Measurements from ENCODE around the gene STK38.
A peak's percentile ranks its signal among the peaks of the same experiment; 100 is the strongest.
"Not testable (repeated sequence)": the region's sequence is repeated elsewhere in the genome, so short reads cannot be mapped to it uniquely, and the experiment has no call there.

Gene STK38

GRCh38 chr6:36546920-36547645 is at the start of gene STK38:
TSS of gene STK38 (minus strand) at chr6:36547479. CDS start at chr6:36540202, 7,277 bp downstream.
- peak; percentile 85 for DNase-seq

DNA sequence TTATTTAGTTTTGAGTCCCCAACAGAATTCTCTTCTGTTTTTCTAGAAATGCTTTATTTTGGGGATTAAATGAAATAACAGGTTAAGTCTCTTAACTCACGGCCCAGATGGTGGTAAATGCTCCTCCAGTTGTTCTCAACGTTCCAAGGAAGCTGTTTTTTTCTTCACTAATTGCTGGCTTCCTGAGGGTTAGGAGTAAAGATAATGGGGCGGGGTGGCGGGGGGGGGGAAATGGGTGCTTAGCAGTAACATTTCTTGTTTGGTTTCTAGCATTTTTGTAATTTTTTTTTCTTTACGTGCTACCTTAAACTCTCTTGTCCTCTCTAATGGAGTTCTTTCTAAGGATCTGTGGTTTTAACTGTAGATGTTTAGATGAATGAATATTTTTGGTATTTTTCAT is 49.1 kb upstream of the STK38 start:
- no peak for DNase-seq

DNA sequence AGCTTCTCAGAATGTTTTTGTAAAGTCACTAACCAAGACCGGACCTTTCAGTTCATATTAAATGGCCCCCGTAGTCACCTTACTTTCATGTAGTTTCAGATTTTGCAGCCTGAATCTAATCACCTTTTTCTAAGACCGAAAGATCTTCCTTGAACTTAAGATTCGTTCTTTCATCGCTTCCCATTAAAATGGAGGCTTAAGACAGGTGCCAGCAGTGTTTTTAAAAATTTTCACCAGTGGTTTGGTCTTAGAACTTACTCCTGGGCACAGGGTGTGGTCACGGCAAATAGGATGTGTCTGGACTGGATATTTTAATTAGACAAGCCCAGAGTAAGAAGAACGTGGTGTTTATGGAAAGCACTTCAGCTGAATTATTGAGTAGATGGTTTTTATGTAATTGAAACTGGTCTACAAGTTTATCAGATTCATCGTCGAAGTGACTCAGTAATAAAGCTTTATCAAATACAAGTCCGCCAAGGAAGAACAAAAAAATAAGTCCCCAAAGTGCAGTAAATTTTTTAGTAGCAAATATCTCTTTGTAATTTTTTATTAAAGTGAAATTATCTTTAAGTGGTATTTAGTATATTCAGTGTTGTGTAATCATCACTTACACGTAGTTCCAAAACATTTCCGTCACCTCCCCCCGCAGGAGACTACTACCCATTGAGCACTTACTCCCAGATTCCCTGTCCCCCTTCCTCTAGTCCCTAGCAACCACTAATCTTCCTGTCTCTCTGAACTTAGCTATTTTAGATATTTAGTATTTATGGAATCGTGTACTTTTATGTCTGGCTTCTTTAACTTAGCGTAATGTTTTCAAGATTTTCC is 47.8 kb upstream of the STK38 start:
- peak; percentile 31 for DNase-seq

- peak; percentile 98 for DNase-seq
These were observed 46.9 kb upstream of the STK38 start, which contains the start of gene SRSF3 for GRCh38 chr6:36594029-36594815. TSS of gene SRSF3 (plus strand) at chr6:36594362. CDS start at chr6:36596763, 2,401 bp downstream.

- DNase-seq, result peak; percentile 64
These were observed 46.3 kb upstream of the STK38 start for GRCh38 chr6:36593569-36594028.

GRCh38 chr6:36592221-36592655 is 45.0 kb upstream of the STK38 start:
- no peak for DNase-seq

DNA sequence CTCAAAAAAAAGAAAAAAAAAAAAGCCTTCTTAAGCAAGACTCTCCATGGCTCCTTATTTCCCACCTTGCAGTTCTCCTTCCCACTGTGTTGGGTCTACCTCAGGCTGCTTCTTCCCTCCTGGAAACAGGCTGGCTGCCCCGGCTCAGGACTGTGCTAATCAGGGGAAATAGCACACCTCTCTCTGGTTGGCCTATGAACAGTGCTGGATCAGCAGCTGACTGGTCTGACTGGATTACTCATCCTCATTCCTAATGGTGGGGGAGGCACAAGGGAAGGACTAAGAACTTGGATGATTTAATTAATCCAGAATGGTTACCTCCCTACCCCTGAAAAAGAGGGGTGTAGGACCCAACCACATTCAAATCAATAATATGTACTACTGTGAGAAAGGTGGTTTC is 43.0 kb upstream of the STK38 start:
- no peak for DNase-seq

DNA sequence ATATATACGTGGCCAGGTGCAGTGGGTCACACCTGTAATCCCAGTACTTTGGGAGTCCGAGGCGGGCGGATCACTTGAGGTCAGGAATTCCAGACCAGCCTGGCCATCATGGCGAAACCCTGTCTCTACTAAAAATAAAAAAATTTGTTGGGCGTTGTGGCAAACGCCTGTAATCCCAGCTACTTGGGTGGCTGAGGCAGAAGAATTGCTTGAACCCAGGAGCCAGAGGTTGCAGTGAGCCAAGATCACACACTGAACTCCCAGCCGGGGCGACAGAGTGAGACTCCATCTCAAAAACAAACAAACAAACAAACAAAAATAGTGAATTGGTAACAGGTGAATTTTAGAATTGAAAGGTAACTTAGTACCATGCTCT is 41.7 kb upstream of the STK38 start:
- DNase-seq, result not testable (repeated sequence)

GRCh38 chr6:36586606-36587005 is 39.3 kb upstream of the STK38 start:
- DNase-seq, result no peak

DNA sequence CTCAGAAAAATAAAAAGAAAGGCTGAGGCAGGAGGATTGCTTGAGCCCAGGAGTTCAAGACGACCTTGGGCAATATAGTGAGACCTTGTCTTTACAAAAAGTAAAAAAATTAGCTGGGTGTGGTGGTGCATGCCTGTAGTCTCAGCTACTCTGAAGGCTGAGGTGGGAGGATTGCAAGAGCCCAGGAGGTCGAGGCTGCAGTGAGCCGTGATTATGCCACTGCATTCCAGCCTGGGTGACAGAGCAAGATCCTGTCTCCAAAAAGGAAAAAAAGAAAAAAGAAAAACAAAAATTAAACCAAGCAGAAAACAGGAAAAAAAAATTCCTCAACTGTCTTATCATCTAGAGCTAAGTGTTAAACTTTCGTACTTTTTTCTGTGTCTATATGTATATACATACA is 34.4 kb upstream of the STK38 start:
- no peak for DNase-seq

DNA sequence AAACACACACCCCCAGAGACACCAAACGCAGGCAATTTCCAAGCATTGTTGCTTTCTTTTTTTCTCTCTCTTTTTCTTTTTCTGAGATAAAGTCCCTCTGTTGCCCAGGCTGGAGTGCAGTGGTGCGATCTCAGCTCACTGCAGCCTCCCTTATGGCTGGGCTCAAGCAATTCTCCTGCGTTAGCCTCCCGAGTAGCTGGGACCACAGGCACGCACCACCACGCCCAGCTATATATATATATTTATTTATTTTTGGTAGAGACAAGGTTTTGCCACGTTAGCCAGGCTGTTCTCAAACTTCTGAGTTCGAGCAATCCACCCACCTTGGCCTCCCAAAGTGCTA is 32.9 kb upstream of the STK38 start:
- no peak for DNase-seq

GRCh38 chr6:36578431-36578830 is 31.2 kb upstream of the STK38 start:
- no peak for DNase-seq

- DNase-seq, result no peak
These were observed 30.8 kb upstream of the STK38 start for GRCh38 chr6:36578030-36578429.

DNA sequence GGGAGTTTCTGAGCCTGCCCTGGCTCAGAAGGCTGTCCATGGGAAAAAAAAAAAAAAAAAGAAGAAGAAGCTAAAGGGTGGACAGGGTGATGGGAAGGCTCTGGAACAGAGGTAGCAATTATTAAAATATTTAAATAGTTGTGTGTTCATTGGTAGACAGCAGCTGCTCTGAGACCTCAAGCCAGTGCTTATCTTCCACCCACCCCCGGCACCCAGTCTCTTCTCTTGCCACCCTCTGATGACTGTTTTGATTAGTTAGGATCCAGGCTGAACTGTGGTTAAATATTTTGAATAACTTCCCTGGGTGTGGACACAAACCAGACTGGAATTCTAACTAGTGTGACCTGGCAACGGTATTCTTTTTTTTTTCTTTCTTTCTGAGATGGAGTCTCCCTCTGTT is 30.0 kb upstream of the STK38 start:
- no peak for DNase-seq

DNA sequence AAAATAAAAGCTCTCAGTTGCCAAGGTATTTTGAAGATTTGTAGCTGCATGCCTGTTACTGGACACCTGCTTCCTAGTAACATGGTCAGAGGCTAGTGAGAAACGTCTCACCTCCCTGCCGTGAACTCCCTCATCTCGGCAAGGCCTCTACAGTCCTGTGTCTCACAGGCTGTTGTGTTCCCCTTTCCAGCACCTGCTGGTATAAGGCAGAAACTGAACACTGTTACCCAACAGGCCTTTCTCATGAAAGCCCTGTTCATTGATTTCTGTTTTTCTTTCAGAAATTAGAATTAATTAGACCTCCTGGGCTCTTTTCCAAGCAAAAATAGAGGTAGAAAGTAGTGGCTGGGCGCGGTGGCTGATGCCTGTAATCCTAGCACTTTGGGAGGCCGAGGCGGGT is 29.3 kb upstream of the STK38 start:
- no peak for DNase-seq

- no peak for DNase-seq
These were observed 27.4 kb upstream of the STK38 start for GRCh38 chr6:36574679-36575078.

GRCh38 chr6:36572353-36573311 is 25.4 kb upstream of the STK38 start:
- DNase-seq, result not testable (repeated sequence)

DNA sequence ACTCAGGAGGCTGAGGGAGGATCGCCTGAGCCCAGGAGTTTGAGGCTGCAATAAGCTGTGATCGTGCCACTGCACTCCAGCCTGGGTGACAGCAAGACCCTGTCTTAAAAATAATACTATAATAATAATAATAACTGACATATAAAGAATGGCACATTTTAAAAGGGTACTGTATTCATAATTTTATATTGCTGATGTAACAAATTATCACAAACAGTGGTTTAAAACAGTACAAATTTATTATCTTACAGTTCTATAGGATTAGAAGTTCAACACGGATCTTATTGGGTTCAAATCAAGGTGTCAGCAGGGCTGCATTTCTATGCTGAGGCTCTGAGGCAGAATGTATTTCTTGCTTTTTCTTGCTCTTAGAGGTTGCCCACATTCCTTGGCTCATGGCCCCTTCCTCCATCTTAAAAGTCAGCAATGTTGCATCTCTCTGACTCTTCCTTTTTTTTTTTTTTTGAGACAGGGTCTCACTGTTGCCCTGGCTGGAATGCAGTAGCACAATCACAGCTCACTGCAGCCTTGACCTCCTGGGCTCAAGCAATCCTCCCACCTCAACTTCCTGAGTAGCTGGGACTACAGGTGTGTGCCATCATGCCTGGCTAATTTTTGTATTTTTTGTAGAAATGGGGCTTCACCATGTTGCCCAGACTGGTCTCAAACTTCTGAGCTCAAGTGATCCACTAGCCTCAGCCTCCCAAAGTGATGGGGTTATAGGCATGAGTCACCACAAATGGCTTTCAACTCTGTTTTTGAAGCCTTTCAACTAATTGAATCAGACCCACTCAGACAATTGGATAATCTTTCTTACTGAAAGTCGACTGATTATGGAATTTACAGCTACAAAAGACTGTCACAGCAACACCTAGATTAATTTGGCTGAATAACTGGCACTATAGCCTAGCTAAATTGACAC is 24.1 kb upstream of the STK38 start:
- no peak for DNase-seq

- no peak for DNase-seq
These were observed 23.0 kb upstream of the STK38 start for GRCh38 chr6:36570264-36570663.

DNA sequence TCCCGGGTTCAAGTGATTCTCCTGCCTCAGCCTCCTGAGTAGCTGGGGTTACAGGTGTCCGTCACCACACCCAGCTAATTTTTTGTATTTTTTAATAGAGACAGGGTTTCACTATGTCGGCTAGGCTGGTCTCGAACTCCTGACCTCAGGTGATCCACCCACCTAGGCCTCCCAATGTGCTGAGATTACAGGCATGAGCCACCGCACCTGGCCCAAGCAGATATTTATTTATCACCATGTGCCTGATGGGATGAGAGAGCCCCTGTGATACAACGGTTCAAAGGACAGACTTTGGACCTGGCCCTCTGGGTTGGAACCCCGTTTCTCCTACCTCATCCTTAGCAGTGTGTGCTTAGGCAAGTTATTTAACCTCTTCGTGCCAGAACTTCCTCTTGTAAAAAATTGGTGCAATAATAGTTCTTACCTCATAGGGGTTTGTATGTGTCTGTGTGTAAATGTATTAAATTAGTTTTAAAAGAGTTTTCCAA is 19.2 kb upstream of the STK38 start:
- DNase-seq, result no peak

- DNase-seq, result no peak
These were observed 16.6 kb upstream of the STK38 start for GRCh38 chr6:36563928-36564284.

Data from NCI-H345 (cell line).